CD8-positive, alpha-beta memory T cell (primary cell): ENCODE data around the gene CFAP221. TPM values are rescaled to one million over a fixed set of nuclear protein-coding genes. Genes with fewer than 3 reads are reported as not detected.
A peak's percentile ranks its signal among the peaks of the same experiment; 100 is the strongest.

Experiments
- CTCF ChIA-PET: fragments of 350-600 bp; sonication (Branson Sonifier 250); formaldehyde crosslinking; loops from one replicate; lab custom pipeline; 2021; ENCODE audit warnings: antibody characterized with exemption; lab: Charles Lee
- POLR2A ChIA-PET: fragments of 350-600 bp; sonication (Branson Sonifier 250); formaldehyde crosslinking; loops from one replicate; lab custom pipeline; 2021; ENCODE audit warnings: antibody characterized with exemption; lab: Charles Lee
- DNase-seq, 5 donors: peaks; one replicate each; pipeline versions ENCODE4 v3.0.0 to v3.0.0-alpha.2; 2020 to 2022; ENCODE audit warnings: mixed read lengths in 1 of 5
- H3K27ac ChIP-seq: one replicate; pipeline ENCODE4 v1.7.0; 2013; ENCODE audit warnings: low read depth, mild to moderate bottlenecking, low read length, moderate library complexity
- H3K27me3 ChIP-seq: 2 replicates; pipeline ENCODE4 v1.7.0; 2013; ENCODE audit warnings: low read length, mild to moderate bottlenecking; ENCODE audit not compliant: insufficient read depth, poor library complexity, severe bottlenecking
- H3K36me3 ChIP-seq: 2 replicates; pipeline ENCODE4 v1.7.0; 2013; ENCODE audit warnings: mild to moderate bottlenecking, low read length, moderate library complexity; ENCODE audit not compliant: insufficient read depth
- H3K4me1 ChIP-seq: 2 replicates; pipeline ENCODE4 v1.7.0; 2013; ENCODE audit warnings: mild to moderate bottlenecking, low read length, moderate library complexity; ENCODE audit not compliant: insufficient read depth
- H3K4me3 ChIP-seq: 2 replicates; pipeline ENCODE4 v1.7.0; 2013; ENCODE audit warnings: mild to moderate bottlenecking, low read length
- H3K9me3 ChIP-seq: 2 replicates; pipeline ENCODE4 v1.7.0; 2013; ENCODE audit warnings: mild to moderate bottlenecking, low read length
- H3K27ac Mint-ChIP-seq, 8 donors: one replicate each; pipeline ENCODE4 v1.8.0; 2020 to 2021; ENCODE audit warnings: mixed read lengths in 8 of 8, mild to moderate bottlenecking in 6 of 8, inconsistent platforms in 3 of 8, moderate library complexity in 3 of 8
- H3K27me3 Mint-ChIP-seq, 2 donors: one replicate each; pipeline ENCODE4 v1.8.0; 2020 to 2021; ENCODE audit warnings: mixed read lengths in 2 of 2, mild to moderate bottlenecking in 1 of 2, moderate library complexity in 1 of 2
- H3K36me3 Mint-ChIP-seq, 3 donors: one replicate each; pipeline ENCODE4 v1.8.0; 2020 to 2021; ENCODE audit warnings: mixed read lengths in 3 of 3, inconsistent platforms in 1 of 3, mild to moderate bottlenecking in 1 of 3
- H3K4me1 Mint-ChIP-seq, 3 donors: one replicate each; pipeline ENCODE4 v1.8.0; 2020 to 2021; ENCODE audit warnings: mixed read lengths in 3 of 3, inconsistent platforms in 1 of 3, mild to moderate bottlenecking in 1 of 3
- H3K4me3 Mint-ChIP-seq, 7 donors: one replicate each; pipeline ENCODE4 v1.8.0; 2020 to 2021; ENCODE audit warnings: mixed read lengths in 7 of 7, mild to moderate bottlenecking in 6 of 7, moderate library complexity in 4 of 7, inconsistent platforms in 2 of 7
- H3K9me3 Mint-ChIP-seq, 5 donors: one replicate each; pipeline ENCODE4 v1.8.0; 2020 to 2022; ENCODE audit warnings: mixed read lengths in 5 of 5, mild to moderate bottlenecking in 3 of 5, moderate library complexity in 2 of 5, inconsistent platforms in 1 of 5
- polyA plus RNA-seq: library from polyadenylated mRNA; unstranded; fragments of 300-500 nt; fragmentation: Illumina TruSeq; gene quantifications from one replicate; pipeline ENCODE4 v1.2.3, GENCODE V29; 2021
- total RNA-seq, 2 experiments: library from RNA; stranded (reverse); gene quantifications; one replicate each; pipeline ENCODE4 v1.2.3, GENCODE V29; 2021

The CFAP221 gene
- total and polyA plus RNA-seq, 3 experiments from 2014 or later: not detected

DNA sequence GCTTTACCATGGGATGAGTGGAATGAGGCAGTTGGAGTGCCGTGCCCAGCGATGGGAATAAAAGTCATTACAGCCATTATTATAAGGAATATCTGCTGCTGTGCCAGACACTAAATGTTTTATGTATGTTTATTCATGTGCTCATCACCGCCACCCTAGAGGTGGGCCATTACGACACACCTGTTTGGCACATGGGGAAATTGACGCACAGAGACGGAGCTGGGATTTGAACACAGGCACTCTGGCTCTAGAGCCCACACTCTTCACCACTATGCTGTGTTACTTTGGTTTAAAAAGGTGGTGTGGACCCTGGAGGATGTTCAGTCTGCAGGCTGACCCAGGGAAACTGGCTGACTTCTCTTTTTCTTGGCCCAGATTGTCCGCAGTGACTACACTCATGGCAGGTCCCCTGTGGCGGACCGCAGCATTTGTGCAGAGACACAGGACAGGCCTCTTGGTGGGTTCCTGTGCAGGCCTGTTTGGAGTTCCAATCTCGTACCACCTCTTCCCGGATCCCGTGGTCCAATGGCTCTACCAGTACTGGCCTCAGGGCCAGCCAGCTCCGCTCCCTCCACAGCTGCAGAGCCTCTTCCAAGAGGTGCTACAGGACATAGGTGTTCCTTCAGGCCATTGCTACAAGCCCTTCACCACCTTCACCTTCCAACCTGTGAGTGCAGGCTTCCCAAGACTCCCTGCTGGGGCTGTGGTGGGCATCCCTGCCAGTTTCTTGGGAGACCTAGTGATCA lies 136.4 kb downstream of the CFAP221 start:
- H3K4me1 Mint-ChIP-seq: peaks cover 29 to 38% (median 34%) of the 10 kb centered on the region in 3 donors
- H3K4me3 ChIP-seq: no peak overlapping the region

DNA sequence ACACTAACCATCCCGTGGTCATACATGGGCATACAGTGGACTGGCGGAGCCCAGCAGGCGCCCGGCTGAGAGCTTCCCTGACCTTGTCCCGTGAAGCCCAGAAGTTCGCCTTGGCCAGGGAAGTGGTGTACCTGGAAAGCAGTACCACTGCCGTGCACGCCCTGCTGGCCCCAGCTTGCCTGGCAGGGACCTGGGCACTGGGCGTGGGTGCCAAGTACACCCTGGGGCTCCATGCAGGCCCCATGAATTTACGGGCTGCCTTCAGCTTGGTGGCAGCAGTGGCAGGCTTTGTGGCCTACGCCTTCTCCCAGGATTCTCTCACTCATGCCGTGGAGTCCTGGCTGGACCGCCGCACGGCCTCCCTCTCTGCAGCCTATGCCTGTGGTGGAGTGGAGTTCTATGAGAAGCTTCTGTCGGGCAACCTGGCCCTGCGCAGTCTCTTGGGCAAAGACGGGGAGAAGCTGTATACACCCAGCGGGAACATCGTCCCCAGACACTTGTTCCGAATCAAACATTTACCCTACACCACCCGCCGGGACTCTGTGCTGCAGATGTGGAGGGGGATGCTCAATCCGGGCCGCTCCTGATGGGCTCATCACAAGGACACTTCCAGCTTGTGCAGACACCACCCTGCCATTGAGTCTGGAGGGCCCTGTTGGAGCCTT lies 137.1 kb downstream of the CFAP221 start:
- Mint-ChIP-seq H3K27ac (peak overlapping the region in 2 of 8 donors; percentile 22 to 47), H3K4me1 (peaks cover 29 to 38% (median 34%) of the 10 kb centered on the region in 3 donors), H3K9me3 (peaks cover 0 to 2% (median 0%) of the 10 kb centered on the region in 5 donors), H3K4me3 (peak overlapping the region; percentile 11 to 93 (median 47)), H3K36me3 (peaks cover 0 to 30% (median 0%) of the 10 kb centered on the region in 3 donors), H3K27me3 (peaks cover 0 to 6% of the 10 kb centered on the region in 2 donors)
- ChIA-PET CTCF (interaction anchor here (0.8 to 1.1 kb wide), 2 partner anchors 15 to 496 kb away, joined by 3 read pairs; no protein-coding TSS in a partner anchor), POLR2A (no interaction called here)
- Histone ChIP-seq H3K4me1 (peaks cover 12% of the 10 kb centered on the region), H3K27ac (no peak overlapping the region), H3K9me3 (no peaks in the 10 kb centered on the region), H3K36me3 (no peaks in the 10 kb centered on the region), H3K4me3 (no peak overlapping the region), H3K27me3 (no peaks in the 10 kb centered on the region)
- DNase-seq: no peak

More for the DNA sequence above, 136.4 kb downstream of the CFAP221 start:
- DNase-seq: no peak
- H3K9me3 Mint-ChIP-seq: peaks cover 0 to 2% (median 0%) of the 10 kb centered on the region in 5 donors
- peaks cover 12% of the 10 kb centered on the region for H3K4me1 ChIP-seq
- H3K27me3 Mint-ChIP-seq: peaks cover 0 to 6% of the 10 kb centered on the region in 2 donors
- peak overlapping the region; percentile 12 for H3K27ac ChIP-seq
- peak overlapping the region; percentile 11 to 93 (median 90) for H3K4me3 Mint-ChIP-seq
- H3K36me3 ChIP-seq: no peaks in the 10 kb centered on the region
- POLR2A ChIA-PET: interaction anchor here (0.5 kb wide), 1 partner anchor 549 kb away, joined by 9 read pairs; no protein-coding TSS in a partner anchor
- no peaks in the 10 kb centered on the region for H3K27me3 ChIP-seq
- CTCF ChIA-PET: interaction anchor here (0.8 to 1.3 kb wide), 2 partner anchors 16 to 496 kb away, joined by 3 to 4 read pairs; no protein-coding TSS in a partner anchor
- no peaks in the 10 kb centered on the region for H3K9me3 ChIP-seq
- H3K36me3 Mint-ChIP-seq: peaks cover 0 to 30% (median 0%) of the 10 kb centered on the region in 3 donors
- H3K27ac Mint-ChIP-seq: peak overlapping the region in 5 of 8 donors; percentile 22 to 94 (median 86)

DNA sequence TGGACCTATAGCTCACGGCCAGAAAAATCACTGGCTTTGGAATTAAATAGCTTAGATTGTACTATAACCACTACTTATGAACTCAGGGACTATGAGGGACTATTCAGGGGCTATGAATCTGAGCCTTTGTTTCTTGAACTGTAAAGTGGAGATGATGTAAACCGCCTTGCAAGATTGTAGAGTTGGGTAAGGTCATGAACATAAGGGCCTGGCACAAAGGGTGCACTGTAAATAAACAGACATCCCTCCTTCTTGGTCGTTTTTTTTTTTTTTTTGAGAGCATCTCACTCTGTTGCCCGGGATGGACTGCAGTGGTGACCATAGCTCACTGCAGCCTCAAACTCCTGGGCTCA lies 137.6 kb downstream of the CFAP221 start:
- Mint-ChIP-seq H3K4me3 (peak overlapping the region in 1 of 7 donors; percentile 43), H3K27ac (peak overlapping the region in 1 of 8 donors; percentile 17), H3K36me3 (peaks cover 0 to 31% (median 0%) of the 10 kb centered on the region in 3 donors), H3K4me1 (peaks cover 29 to 38% (median 34%) of the 10 kb centered on the region in 3 donors), H3K27me3 (peaks cover 0 to 6% of the 10 kb centered on the region in 2 donors), H3K9me3 (peaks cover 0 to 2% (median 0%) of the 10 kb centered on the region in 5 donors)
- no peaks in the 10 kb centered on the region for H3K9me3 ChIP-seq
- DNase-seq: no peak
- peaks cover 12% of the 10 kb centered on the region for H3K4me1 ChIP-seq
- H3K27ac ChIP-seq: no peak overlapping the region
- no peaks in the 10 kb centered on the region for H3K27me3 ChIP-seq
- H3K36me3 ChIP-seq: no peaks in the 10 kb centered on the region
- ChIA-PET POLR2A (no interaction called here), CTCF (interaction anchor here (1.1 kb wide), 1 partner anchor 495 kb away, joined by 3 read pairs; no protein-coding TSS in a partner anchor)
- no peak overlapping the region for H3K4me3 ChIP-seq

DNA sequence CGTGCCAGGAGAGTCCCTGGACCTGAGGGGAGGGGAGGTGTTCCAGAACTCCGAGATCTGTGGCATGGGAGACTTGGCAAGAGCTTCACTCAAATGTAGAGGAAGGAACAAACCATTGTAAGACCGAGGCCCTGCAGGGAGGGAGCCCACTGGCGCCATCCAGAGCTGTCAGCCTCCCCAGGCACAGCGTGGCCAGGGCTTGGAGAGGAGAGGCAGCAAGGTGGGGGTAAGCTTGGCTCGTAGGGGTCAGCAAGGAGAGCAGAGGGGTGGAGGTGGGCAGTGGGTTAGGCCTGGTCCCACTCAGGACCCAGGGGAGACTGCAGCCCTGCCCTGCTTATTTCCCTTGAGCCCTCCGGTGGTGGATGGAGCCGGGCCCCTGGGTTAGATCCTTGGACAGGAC lies 138.3 kb downstream of the CFAP221 start:
- Mint-ChIP-seq H3K27me3 (peaks cover 0 to 6% of the 10 kb centered on the region in 2 donors), H3K27ac (no peak overlapping the region), H3K36me3 (peaks cover 0 to 38% (median 4%) of the 10 kb centered on the region in 3 donors), H3K4me1 (peaks cover 29 to 38% (median 34%) of the 10 kb centered on the region in 3 donors), H3K9me3 (peaks cover 0 to 2% (median 0%) of the 10 kb centered on the region in 5 donors), H3K4me3 (no peak overlapping the region)
- Histone ChIP-seq H3K4me3 (no peak overlapping the region), H3K4me1 (peaks cover 12% of the 10 kb centered on the region), H3K27ac (no peak overlapping the region), H3K27me3 (no peaks in the 10 kb centered on the region), H3K9me3 (no peaks in the 10 kb centered on the region), H3K36me3 (no peaks in the 10 kb centered on the region)
- DNase-seq: no peak
- ChIA-PET POLR2A (no interaction called here), CTCF (interaction anchor here (1.1 kb wide), 1 partner anchor 494 kb away, joined by 3 read pairs; no protein-coding TSS in a partner anchor)

DNA sequence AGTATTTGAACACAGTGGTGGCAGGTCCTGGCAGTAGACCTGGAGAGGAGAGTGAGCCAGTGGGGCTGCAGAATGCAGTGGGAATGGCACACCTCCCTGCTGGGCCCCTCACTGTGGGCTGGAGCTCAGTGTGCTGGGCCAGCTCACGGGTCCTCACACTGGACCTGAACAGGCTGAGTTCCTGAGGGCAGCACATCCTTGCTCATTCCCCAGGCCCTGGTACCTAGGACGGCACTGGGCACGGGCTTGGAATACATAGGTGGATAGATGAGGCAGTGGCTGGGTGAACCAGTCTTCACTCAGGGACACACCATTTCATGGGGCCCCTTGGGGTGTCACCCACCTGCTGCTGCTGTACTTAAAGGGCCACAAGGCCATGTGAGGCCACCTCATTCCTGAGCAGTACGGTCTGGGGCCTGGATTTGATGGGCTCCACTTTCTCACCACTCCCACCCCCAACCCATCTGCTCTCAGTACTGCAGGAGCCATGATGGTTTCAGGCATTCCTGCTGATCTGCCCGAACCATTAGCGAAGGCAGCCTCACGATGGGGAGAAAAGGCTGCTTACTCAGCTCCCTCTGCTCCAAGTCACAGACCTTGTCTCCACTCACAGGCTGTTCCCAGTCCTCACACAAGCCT lies 138.9 kb downstream of the CFAP221 start:
- ChIA-PET POLR2A (no interaction called here), CTCF (no interaction called here)
- H3K36me3 ChIP-seq: peaks cover 2% of the 10 kb centered on the region
- peaks cover 12% of the 10 kb centered on the region for H3K4me1 ChIP-seq
- H3K27ac ChIP-seq: no peak overlapping the region
- H3K36me3 Mint-ChIP-seq: peaks cover 0 to 41% (median 4%) of the 10 kb centered on the region in 3 donors
- H3K4me3 ChIP-seq: no peak overlapping the region
- no peaks in the 10 kb centered on the region for H3K9me3 ChIP-seq
- peaks cover 0 to 2% (median 0%) of the 10 kb centered on the region in 5 donors for H3K9me3 Mint-ChIP-seq
- peak overlapping the region in 1 of 8 donors; percentile 42 for H3K27ac Mint-ChIP-seq
- H3K4me1 Mint-ChIP-seq: peaks cover 24 to 33% (median 28%) of the 10 kb centered on the region in 3 donors
- no peak for DNase-seq
- H3K27me3 ChIP-seq: no peaks in the 10 kb centered on the region
- peaks cover 0 to 5% of the 10 kb centered on the region in 2 donors for H3K27me3 Mint-ChIP-seq
- H3K4me3 Mint-ChIP-seq: peak overlapping the region in 1 of 7 donors; percentile 62

DNA sequence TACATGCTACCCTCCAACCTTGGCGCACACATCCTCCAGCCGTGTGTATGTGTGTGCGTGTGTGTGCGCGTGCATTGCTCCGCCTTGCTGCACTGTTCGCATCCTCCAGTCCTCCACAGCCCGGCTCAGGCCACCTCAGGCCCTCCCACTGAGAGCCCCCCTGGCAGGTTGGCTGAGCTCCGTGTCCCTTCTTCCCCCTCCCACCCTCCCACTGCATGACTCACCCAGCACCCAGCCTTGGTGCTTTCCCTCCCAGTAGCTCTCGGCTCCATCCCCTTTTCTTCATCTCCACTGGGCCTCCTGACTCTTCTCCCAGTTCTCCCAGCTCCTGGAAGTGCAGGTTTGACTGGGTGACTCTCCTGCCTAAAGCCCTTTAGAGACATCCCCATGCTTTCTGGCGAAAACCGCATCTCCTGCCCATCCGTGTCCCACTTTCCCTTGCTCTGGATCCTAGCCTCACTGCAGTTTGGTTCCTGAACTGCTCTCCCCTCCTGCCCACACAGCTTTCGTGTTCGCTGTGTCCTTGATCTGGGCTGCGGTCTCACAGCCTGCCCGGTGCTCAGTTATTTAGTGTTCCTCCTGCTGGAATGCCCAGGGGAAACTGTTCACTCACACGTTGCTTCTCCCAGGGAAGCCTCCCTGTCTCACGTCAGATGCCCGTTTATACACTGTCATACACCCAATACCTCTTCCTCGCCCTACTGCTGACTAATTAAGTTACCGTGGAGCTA lies 139.6 kb downstream of the CFAP221 start:
- Histone ChIP-seq H3K27ac (no peak overlapping the region), H3K9me3 (no peaks in the 10 kb centered on the region), H3K4me1 (peaks cover 12% of the 10 kb centered on the region), H3K36me3 (peaks cover 4% of the 10 kb centered on the region), H3K27me3 (no peaks in the 10 kb centered on the region), H3K4me3 (no peak overlapping the region)
- peak overlapping the region in 1 of 7 donors; percentile 62 for H3K4me3 Mint-ChIP-seq
- peak overlapping the region in 2 of 8 donors; percentile 42 to 72 for H3K27ac Mint-ChIP-seq
- ChIA-PET CTCF (no interaction called here), POLR2A (no interaction called here)
- no peaks in the 10 kb centered on the region for H3K9me3 Mint-ChIP-seq
- DNase-seq: no peak
- no peaks in the 10 kb centered on the region for H3K27me3 Mint-ChIP-seq
- H3K36me3 Mint-ChIP-seq: peaks cover 0 to 42% (median 4%) of the 10 kb centered on the region in 3 donors
- H3K4me1 Mint-ChIP-seq: peaks cover 19 to 28% (median 27%) of the 10 kb centered on the region in 3 donors

DNA sequence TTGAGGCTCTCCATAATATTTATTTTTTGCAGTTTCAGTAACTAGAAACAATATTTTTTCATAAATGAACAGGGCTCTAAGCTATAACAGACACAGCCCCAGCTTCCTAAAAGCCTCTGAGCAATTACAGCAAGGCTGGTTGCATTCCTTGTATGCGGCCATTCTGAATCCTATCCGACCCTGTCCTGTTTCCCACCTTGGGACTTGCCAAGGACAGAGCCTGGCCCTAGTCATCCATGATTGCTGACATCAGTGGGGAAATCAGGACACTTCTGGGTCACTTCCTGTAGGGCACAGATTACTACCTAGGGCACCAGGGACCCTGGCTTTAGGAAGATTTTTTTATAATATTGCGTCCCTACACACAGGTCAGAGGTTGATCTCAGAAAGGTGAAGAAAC lies 140.3 kb downstream of the CFAP221 start:
- peaks cover 4% of the 10 kb centered on the region for H3K36me3 ChIP-seq
- no peak overlapping the region for H3K4me3 ChIP-seq
- H3K9me3 ChIP-seq: no peaks in the 10 kb centered on the region
- H3K36me3 Mint-ChIP-seq: peaks cover 3 to 41% (median 4%) of the 10 kb centered on the region in 3 donors
- H3K9me3 Mint-ChIP-seq: no peaks in the 10 kb centered on the region
- H3K4me3 Mint-ChIP-seq: no peak overlapping the region
- H3K4me1 ChIP-seq: peaks cover 11% of the 10 kb centered on the region
- POLR2A ChIA-PET: no interaction called here
- peaks cover 16 to 24% (median 23%) of the 10 kb centered on the region in 3 donors for H3K4me1 Mint-ChIP-seq
- peak overlapping the region in 1 of 8 donors; percentile 18 for H3K27ac Mint-ChIP-seq
- CTCF ChIA-PET: no interaction called here
- no peaks in the 10 kb centered on the region for H3K27me3 Mint-ChIP-seq
- DNase-seq: no peak
- no peaks in the 10 kb centered on the region for H3K27me3 ChIP-seq
- no peak overlapping the region for H3K27ac ChIP-seq
